ENCODE results near the gene JSRP1.

The JSRP1 gene

GRCh38 chr19:2216361-2217225 lies 39.6 kb downstream of the JSRP1 start:
- no peak for DNase-seq (ENCODE audit: low read depth)

DNA sequence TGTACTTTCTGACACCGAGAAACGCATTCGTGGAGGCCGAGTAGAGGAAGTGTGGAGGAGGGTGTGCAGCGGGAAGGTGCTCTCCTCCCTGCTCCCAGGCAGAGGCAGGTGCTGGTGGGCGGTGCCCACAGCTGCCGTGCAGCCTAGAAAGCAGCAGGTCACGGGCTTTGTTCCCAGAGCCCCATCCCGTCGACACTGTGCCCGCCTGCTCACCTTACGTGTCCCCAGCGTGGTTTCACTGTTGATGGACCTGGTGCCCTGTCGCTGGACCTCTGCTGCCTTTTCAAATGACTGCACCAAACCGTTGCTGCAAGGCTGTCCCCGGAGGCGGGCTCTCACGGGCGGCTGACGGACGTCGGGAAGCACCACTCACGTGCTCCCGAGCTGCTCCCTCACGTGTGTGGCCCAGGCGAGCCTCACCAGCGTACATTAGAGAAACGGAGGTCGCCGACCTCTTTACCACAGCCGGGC lies 40.9 kb downstream of the JSRP1 start:
- no peak for DNase-seq (ENCODE audit: low read depth)

DNA sequence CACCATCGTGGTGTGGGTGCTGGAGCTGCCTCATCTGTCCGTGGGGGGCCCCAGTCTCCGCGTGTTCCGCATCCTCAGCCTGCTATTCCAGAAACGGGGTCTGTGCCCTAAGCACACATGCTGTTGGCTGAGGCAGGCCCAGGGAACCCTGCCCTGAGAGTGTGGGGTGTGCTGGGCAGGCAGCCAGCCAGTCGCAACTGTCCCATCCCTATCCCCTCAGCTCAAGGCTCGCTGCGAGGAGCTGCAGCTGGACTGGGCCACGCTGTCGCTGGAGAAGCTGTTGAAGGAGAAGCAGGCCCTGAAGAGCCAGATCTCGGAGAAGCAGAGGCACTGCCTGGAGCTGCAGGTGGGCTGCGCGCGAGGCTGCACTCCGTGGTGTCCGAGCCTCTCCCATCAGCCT lies 42.0 kb downstream of the JSRP1 start:
- no peak for DNase-seq (ENCODE audit: low read depth)

- no peak for DNase-seq (ENCODE audit: low read depth)
Observed at GRCh38 chr19:2213799-2214198, 42.4 kb downstream of the JSRP1 start.

DNA sequence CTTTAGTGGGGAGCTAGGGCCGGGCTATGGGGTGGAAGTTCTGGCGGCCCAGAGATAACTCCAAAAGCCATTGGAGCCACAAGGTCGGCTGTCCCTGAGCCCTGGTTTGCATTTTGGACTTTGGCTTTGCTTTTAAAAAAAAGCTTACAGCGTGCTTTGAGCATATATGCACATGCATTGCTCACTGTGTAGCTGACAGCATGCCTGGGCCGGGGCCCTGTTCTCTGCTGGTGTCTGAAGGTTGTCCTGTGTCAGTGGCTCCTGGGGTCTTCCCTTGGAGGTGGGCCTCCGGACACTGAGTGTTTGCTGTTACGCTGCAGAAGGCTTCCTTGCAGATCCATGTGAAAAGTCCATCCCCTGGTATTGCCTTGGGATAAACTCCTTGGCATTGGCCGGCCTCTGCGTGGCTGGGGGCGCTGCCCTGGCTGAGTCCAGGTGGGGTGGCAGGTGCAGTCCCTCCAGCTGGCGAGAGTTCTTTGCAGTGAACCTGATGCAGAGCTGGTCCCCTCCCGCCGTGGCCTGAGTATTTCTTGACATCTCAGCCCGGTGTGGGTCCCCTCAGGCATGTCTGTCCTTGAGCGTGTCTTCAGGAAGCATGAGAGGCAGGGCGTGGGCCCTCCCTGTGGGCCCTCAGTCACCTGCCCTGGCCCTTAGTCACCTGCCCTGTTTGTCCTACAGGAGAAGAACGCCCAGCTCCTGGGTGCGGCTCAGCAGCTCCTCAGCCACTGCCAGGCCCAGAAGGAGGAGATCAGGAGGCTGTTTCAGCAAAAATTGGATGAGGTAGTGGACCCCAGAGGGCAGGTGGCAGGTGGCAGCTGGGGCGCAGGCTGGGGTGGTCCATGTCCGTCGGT lies 43.1 kb downstream of the JSRP1 start:
- DNase-seq (ENCODE audit: low read depth) = no peak

DNA sequence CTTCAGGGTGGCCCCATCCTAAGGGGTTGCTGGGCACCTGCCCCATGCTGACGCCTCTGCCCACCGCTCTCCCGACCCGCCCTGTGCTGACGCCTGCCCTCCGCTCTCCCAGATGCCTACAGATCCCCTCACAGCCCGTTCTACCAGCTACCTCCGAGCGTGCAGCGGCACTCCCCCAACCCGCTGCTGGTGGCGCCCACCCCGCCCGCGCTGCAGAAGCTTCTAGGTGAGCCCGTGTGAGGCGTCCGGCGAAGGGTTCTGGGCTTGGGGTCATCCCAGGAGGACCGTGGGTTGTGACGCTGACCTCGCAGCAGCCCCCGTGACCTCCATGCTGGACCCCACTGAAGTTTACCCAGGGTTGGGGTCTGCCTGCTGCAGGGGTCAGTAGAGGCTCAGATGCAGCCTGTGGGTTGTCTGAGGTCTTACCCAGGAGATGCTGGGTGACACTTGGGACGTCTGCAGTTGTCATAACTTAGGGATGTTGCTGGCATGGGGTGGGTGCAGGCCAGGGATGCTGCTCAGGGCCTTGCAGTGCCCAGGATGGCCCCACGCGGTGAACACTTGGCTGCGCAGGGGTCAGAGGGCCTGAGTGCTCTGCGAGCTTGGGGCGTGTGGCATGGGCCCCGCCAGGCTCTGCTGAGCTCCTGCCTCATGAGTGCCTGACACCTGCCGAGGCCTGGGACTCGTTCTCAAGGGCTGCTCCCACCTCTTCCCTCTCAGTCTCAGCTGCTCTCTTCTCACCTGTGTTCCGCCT lies 45.1 kb downstream of the JSRP1 start:
- DNase-seq (ENCODE audit: low read depth) = no peak

GRCh38 chr19:2210206-2210605 lies 46.0 kb downstream of the JSRP1 start:
- no peak for DNase-seq (ENCODE audit: low read depth)

DNA sequence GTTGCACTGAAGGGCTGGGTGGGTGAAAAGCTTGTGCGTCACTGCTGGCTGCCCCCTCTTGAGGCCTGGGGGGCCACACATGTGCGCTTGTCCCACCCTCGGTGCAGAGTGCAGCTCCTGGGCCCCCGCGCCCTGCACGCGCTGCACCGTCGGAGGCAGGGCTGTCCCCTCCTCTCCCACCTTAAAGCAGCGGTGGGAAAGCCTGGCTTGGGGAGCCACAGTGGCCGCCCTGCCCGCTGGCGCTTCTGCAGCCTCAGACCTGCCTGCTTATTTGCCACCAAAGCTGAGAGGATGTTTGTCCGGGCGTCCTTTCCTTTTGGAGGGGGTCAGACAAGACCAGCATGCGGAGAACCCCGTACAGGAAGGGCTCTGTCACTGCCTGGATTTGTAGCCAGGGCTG lies 46.8 kb downstream of the JSRP1 start:
- DNase-seq (ENCODE audit: low read depth) = no peak

DNA sequence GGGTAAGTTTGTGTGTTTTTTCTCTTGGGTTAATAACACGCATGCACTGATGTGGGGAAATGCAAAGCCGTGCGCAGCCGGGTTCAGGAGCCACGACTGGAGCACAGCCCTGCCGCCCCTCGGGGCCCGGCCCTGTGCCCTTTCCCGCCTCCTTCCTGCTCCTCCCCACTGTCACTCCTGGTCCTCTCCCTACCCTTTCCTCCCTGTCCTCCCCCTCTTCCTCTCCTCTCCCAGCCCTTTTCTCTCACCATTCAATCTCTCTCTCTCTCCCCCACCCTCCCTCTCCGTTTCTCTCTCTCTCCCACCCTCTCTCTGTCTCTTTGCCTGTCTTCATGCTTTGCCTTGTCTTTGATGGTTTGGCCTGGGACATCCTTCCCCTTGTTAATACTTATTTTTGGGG lies 47.2 kb downstream of the JSRP1 start:
- DNase-seq (ENCODE audit: low read depth) = no peak

- peak; percentile 50 for DNase-seq (ENCODE audit: low read depth)
Observed at GRCh38 chr19:2207991-2208860, 48.0 kb downstream of the JSRP1 start.

DNA sequence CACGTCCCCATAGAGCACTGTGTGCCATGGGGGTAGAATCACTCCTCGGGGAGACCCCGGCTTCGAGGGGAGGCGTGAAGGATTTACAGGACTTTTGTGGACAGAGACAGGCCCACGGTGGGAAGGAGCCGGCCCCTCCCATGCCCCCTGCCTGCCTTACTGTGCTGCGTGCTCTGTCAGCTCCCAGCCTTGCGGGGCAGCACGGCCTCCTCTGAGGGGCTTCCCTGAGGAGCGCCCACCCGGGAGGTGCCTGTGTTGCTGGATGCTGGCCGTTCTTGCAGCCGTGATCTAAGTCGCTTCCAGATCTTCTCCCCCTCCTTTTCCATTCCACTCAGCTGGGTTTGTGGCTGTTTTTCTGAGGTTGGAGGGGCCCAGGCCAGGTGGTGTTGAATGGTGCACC lies 49.2 kb downstream of the JSRP1 start:
- no peak for DNase-seq (ENCODE audit: low read depth)

DNA sequence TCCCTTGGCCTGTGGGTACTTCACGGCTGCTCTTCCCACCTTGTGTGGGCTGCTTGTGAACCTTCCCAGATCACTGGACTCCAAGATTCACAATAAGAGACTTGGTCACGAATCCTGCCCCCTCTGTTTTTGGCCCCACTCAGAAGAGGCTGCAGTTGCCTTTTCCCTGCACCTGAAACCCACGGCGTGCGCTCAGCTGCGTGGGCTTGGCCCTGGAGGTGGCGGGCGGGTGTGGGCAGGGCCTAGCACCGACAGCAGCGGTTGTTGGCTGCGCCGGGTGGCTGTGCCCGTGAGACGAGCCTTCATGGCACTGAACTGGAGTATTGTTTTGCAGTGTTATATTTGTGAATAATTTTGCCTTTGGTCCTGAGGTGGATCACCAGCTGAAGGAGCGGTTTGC lies 53.9 kb downstream of the JSRP1 start:
- DNase-seq (ENCODE audit: low read depth) = no peak

All from amniotic epithelial cell (primary cell).